ENCODE data around the gene TFCP2.

TFCP2 gene

GRCh38 chr12:51090705-51091229 is 82.2 kb downstream of the TFCP2 start:
- Histone ChIP-seq H3K4me2 (ENCODE audit: low read depth, low read length) (no peak overlapping the region), H3K27ac (ENCODE audit: low read length) (no peak overlapping the region), H3K9ac (ENCODE audit: low read length) (no peak overlapping the region), H2AFZ (ENCODE audit: low read length) (no peak overlapping the region), H3F3A (ENCODE audit: insufficient read depth, low read length) (no peaks in the 10 kb centered on the region), H3K9me2 (replicated peaks; ENCODE audit: insufficient read depth, low read length) (no peaks in the 10 kb centered on the region), H3K4me1 (ENCODE audit: low read length) (no peaks in the 10 kb centered on the region), H3K9me3 (replicated peaks; ENCODE audit: insufficient read depth, low read length) (no peaks in the 10 kb centered on the region), H3K27me3 (replicated peaks; ENCODE audit: insufficient read depth, low read length) (no peaks in the 10 kb centered on the region), H3K36me3 (replicated peaks; ENCODE audit: insufficient read depth, low read length) (no peaks in the 10 kb centered on the region), H4K20me1 (ENCODE audit: insufficient read depth, low read length) (no peaks in the 10 kb centered on the region), H3K4me3 (ENCODE audit: low read length) (no peak overlapping the region), H3K79me2 (ENCODE audit: low read length) (no peaks in the 10 kb centered on the region)
- no peak for DNase-seq
- TF ChIP-seq EZH2phosphoT487 (IDR thresholded peaks at IDR 0.05; ENCODE audit: low read length): no peak
- TF ChIP-seq, protein P1, sequence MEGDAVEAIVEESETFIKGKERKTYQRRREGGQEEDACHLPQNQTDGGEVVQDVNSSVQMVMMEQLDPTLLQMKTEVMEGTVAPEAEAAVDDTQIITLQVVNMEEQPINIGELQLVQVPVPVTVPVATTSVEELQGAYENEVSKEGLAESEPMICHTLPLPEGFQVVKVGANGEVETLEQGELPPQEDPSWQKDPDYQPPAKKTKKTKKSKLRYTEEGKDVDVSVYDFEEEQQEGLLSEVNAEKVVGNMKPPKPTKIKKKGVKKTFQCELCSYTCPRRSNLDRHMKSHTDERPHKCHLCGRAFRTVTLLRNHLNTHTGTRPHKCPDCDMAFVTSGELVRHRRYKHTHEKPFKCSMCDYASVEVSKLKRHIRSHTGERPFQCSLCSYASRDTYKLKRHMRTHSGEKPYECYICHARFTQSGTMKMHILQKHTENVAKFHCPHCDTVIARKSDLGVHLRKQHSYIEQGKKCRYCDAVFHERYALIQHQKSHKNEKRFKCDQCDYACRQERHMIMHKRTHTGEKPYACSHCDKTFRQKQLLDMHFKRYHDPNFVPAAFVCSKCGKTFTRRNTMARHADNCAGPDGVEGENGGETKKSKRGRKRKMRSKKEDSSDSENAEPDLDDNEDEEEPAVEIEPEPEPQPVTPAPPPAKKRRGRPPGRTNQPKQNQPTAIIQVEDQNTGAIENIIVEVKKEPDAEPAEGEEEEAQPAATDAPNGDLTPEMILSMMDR (IDR thresholded peaks at IDR 0.05; ENCODE audit: low read length): no peak
- no peak for TF ChIP-seq EZH2 (optimal IDR thresholded peaks at IDR 0.05; ENCODE audit: low read depth, low read length)

- Histone ChIP-seq H3K4me3 (ENCODE audit: low read length) (no peak overlapping the region), H3K79me2 (ENCODE audit: low read length) (no peaks in the 10 kb centered on the region), H3K27ac (ENCODE audit: low read length) (no peak overlapping the region), H3K9ac (ENCODE audit: low read length) (no peak overlapping the region), H3F3A (ENCODE audit: insufficient read depth, low read length) (no peaks in the 10 kb centered on the region), H3K4me2 (ENCODE audit: low read depth, low read length) (no peak overlapping the region), H3K9me2 (replicated peaks; ENCODE audit: insufficient read depth, low read length) (no peaks in the 10 kb centered on the region), H3K27me3 (replicated peaks; ENCODE audit: insufficient read depth, low read length) (no peaks in the 10 kb centered on the region), H3K4me1 (ENCODE audit: low read length) (no peaks in the 10 kb centered on the region), H3K9me3 (replicated peaks; ENCODE audit: insufficient read depth, low read length) (no peaks in the 10 kb centered on the region), H3K36me3 (replicated peaks; ENCODE audit: insufficient read depth, low read length) (no peaks in the 10 kb centered on the region), H2AFZ (ENCODE audit: low read length) (no peak overlapping the region), H4K20me1 (ENCODE audit: insufficient read depth, low read length) (no peaks in the 10 kb centered on the region)
- DNase-seq: no peak
- TF ChIP-seq EZH2phosphoT487 (IDR thresholded peaks at IDR 0.05; ENCODE audit: low read length) (no peak), EZH2 (optimal IDR thresholded peaks at IDR 0.05; ENCODE audit: low read depth, low read length) (no peak)
- TF ChIP-seq, protein P1 (IDR thresholded peaks at IDR 0.05; ENCODE audit: low read length): no peak
Observed at GRCh38 chr12:51087818-51088217, 85.1 kb downstream of the TFCP2 start.

DNA sequence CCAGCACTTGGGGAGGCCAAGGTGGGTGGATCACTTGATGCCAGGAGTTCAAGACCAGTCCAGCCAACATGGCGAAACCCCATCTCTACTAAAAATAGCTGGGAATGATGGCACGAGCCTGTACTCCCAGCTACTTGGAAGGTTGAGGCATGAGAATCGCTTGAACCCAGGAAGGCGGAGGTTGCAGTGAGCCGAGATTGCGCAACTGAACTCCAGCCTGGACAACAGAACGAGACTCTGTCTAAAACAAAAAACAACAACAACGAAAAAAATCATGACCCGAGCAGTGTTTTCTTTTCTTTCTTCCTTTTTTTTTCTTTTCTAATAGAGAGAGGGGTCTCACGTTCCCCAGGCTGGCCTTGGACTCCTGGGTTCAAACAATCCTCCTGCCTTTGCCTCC is 86.0 kb downstream of the TFCP2 start:
- TF ChIP-seq EZH2 (optimal IDR thresholded peaks at IDR 0.05; ENCODE audit: low read depth, low read length) (no peak), EZH2phosphoT487 (IDR thresholded peaks at IDR 0.05; ENCODE audit: low read length) (no peak)
- TF ChIP-seq, protein P1 (IDR thresholded peaks at IDR 0.05; ENCODE audit: low read length): no peak
- Histone ChIP-seq H3F3A (ENCODE audit: insufficient read depth, low read length) (no peaks in the 10 kb centered on the region), H3K4me2 (ENCODE audit: low read depth, low read length) (no peak overlapping the region), H3K4me1 (ENCODE audit: low read length) (peaks cover 5% of the 10 kb centered on the region; the same call in 1 of the 2 replicates), H3K4me3 (ENCODE audit: low read length) (no peak overlapping the region), H3K27ac (ENCODE audit: low read length) (no peak overlapping the region), H3K9ac (ENCODE audit: low read length) (no peak overlapping the region), H2AFZ (ENCODE audit: low read length) (no peak overlapping the region), H3K27me3 (replicated peaks; ENCODE audit: insufficient read depth, low read length) (no peaks in the 10 kb centered on the region), H3K79me2 (ENCODE audit: low read length) (no peaks in the 10 kb centered on the region), H4K20me1 (ENCODE audit: insufficient read depth, low read length) (no peaks in the 10 kb centered on the region), H3K9me3 (replicated peaks; ENCODE audit: insufficient read depth, low read length) (no peaks in the 10 kb centered on the region), H3K36me3 (replicated peaks; ENCODE audit: insufficient read depth, low read length) (no peaks in the 10 kb centered on the region), H3K9me2 (replicated peaks; ENCODE audit: insufficient read depth, low read length) (no peaks in the 10 kb centered on the region)
- no peak for DNase-seq

All from MM.1S (cell line).